Measurements from ENCODE around the gene GOLT1A.
"Not testable (repeated sequence)": the region's sequence is repeated elsewhere in the genome, so short reads cannot be mapped to it uniquely, and the experiment has no call there.

GOLT1A gene

DNA sequence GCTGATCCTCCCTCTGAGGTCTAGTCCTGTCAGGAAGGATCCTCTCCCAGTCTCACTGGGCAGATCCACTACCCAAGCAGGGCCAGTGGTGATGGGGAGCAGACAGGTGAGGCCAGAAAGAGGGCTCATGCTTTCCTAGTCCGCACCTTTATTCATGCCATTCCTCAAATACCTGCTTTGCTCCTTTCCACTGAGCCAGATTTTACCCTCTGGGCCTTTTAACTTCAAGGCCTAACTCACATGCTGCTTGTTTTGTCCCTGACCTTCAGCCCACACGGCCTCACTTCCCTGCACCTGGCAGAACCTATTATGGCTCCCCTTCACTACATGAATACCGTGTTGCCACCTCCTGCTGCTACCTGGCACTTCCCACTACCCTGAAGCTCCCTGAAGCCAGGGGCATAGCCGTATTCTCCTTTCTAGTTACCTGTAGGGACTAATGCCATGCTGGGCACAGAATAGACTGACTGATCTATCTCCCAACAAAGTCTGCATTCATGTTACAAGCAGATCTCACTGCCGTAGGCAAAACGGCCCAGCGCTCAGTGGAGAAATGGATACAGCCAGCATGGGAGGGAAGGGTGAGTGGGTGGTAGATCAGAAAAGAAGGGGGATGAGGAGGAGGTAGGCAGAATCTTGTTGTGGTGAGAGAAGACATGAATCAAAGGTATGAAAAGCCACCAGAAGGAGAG, 36.1 kb upstream of the GOLT1A start:
- no peak for DNase-seq (ENCODE audit: low read depth in 1 of 2, low spot score in 1 of 2)

DNA sequence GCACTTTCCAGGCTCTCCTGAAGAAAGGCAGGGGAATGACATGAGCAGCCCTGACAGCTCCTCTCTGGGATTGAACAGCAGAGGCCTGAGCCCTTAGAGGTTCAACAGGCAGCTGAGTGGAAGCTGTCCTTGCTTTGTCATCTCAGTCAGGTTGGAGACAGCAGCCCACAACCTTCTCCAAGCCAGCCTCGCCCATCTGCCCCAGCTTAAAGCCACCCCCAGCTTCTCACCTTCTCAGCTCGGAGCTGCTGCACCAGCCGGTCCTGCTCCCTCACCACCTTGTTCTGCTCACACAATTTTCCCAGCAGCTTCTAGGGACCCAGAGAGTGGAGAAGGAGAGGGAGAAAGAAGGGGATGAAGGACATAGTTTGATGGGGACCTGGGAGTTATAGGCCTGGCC, 35.2 kb upstream of the GOLT1A start:
- DNase-seq (ENCODE audit: low read depth in 1 of 2, low spot score in 1 of 2) = no peak

- no peak for DNase-seq (ENCODE audit: low read depth in 1 of 2, low spot score in 1 of 2)
These were observed 33.1 kb upstream of the GOLT1A start for GRCh38 chr1:204246876-204247275.

- DNase-seq (ENCODE audit: low read depth in 1 of 2, low spot score in 1 of 2) = no peak
These were observed 29.1 kb upstream of the GOLT1A start for GRCh38 chr1:204242920-204243319.

DNA sequence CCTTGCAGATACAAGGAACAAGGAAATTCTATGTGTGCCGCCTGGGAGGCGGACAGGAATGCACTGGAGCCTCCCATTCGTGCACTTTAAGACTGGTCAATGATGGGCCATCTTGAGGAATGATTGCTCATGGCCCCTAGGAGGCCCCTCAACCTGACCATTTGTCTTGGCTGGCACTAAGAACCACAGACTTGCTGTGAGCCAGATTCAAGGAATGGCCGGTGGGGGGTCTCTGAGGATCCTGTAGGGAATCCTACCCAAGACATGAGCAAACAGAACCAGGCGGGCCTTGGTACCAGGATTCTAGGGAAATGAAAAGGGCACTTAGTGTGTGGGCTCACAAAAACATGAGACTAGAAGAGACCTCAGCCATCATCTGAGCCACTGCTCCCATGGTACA, 28.1 kb upstream of the GOLT1A start:
- no peak for DNase-seq (ENCODE audit: low read depth in 1 of 2, low spot score in 1 of 2)

DNA sequence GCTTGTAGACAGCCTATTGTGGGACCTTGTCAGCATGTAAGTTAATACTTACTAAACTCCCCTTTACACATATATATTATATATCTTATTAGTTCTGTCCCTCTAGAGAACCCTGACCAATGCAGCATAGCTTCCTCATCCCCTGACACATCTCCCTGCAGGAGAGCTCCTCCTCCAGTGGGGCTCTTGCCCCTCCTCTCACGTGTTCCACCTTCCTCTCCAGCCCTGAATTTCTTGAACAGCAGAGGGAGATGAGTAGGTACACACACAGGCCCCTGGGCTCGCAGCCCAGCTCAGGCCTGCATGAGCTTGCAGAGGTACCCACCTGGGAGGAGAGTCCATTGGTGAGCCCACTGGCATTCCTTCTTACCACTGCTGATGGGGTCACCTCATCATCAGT, 27.3 kb upstream of the GOLT1A start:
- no peak for DNase-seq (ENCODE audit: low read depth in 1 of 2, low spot score in 1 of 2)

DNA sequence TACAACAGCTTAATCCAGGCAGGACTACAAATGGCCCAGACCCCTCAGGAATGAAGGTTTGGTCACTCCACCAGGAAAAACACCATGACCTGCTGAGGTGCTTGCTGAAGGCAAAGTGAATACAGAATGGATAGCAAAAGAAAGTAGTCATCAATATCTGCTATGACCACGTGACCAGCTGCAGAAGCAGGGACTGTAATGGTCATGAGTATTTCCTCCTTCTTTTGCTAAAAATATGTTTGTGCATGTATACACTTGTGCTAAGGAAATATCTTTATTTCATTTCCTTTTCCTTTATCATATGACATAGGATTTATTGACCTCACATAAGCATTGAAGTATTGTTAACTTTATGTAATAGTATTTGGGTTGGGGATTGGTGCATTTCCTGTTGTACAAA, 26.4 kb upstream of the GOLT1A start:
- DNase-seq (ENCODE audit: low read depth in 1 of 2, low spot score in 1 of 2) = no peak

DNA sequence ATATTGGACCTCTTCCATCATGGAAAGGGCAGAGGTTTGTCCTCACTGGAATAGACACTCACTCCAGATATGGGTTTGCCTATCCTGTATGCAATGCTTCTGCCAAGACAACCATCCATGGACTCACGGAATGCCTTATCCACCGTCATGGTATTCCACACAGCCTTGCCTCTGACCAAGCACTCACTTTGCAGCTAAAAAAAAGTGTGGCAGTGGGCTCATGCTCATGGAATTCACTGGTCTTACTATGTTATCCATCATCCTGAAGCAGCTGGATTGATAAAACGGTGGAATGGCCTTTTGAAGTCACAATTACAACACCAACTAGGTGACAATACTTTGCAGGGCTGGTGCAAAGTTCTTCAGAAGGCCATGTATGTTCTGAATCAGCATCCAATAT, 25.6 kb upstream of the GOLT1A start:
- not testable (repeated sequence) for DNase-seq (ENCODE audit: low read depth in 1 of 2, low spot score in 1 of 2)

DNA sequence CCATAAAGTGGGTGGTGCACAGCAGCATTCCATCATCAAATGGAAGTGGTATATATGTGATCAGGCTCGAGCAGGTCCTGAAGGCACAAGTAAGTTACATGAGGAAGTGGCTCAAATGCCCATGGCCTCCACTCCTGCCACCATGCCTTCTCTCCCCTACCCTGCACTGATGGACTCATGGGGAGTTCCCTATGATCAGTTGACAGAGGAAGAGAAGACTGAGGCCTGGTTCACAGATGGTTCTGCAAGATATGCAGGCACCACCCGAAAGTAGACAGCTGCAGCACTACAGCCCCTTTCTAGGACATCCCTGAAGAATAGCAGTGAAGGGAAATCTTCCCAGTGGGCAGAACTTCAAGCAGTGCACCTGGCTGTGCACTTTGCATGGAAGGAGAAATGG, 24.7 kb upstream of the GOLT1A start:
- DNase-seq (ENCODE audit: low read depth in 1 of 2, low spot score in 1 of 2) = not testable (repeated sequence)

GRCh38 chr1:204237515-204237914, 23.7 kb upstream of the GOLT1A start:
- not testable (repeated sequence) for DNase-seq (ENCODE audit: low read depth in 1 of 2, low spot score in 1 of 2)

DNA sequence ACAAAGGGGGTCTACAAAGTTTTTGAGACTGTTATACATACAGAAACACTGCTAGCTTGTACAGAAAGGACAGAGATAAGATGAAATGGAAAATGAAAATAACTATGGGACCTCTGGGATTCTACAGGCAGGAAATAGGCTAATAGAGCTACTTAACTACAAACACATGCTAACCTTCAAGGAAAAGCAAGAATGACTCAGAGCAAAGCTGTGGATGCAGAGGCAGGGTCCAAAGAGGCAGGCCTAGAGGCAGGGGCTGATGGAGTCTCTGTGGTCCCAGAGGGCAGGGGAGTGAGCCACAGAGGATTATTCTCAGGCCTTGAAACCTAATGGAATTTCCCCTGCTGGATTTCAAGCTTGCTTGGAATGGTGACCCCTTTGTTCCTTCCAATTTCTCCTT, 18.7 kb upstream of the GOLT1A start:
- no peak for DNase-seq (ENCODE audit: low read depth in 1 of 2, low spot score in 1 of 2)

GRCh38 chr1:204230211-204230610, 16.4 kb upstream of the GOLT1A start:
- no peak for DNase-seq (ENCODE audit: low read depth in 1 of 2, low spot score in 1 of 2)

DNA sequence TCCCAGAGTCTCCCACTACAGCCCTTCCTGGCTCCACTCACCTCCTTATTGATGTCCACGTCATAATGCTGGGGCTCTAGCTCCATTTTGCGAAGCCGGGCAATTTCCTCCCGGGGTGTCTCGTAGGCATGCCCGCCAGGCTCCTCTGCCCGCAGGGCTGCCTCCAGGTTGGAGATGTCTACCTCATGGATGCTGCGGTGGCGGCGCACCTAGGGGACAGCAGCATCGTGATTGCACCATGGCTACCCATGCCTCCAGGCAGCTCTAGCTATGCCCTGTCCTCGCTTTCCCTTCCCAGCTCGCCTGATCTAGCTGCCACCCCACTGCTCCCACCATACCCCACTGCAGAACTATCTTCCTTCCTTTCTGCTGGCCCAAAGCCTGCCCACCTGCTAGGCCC, 15.1 kb upstream of the GOLT1A start:
- DNase-seq (ENCODE audit: low read depth in 1 of 2, low spot score in 1 of 2) = no peak

DNA sequence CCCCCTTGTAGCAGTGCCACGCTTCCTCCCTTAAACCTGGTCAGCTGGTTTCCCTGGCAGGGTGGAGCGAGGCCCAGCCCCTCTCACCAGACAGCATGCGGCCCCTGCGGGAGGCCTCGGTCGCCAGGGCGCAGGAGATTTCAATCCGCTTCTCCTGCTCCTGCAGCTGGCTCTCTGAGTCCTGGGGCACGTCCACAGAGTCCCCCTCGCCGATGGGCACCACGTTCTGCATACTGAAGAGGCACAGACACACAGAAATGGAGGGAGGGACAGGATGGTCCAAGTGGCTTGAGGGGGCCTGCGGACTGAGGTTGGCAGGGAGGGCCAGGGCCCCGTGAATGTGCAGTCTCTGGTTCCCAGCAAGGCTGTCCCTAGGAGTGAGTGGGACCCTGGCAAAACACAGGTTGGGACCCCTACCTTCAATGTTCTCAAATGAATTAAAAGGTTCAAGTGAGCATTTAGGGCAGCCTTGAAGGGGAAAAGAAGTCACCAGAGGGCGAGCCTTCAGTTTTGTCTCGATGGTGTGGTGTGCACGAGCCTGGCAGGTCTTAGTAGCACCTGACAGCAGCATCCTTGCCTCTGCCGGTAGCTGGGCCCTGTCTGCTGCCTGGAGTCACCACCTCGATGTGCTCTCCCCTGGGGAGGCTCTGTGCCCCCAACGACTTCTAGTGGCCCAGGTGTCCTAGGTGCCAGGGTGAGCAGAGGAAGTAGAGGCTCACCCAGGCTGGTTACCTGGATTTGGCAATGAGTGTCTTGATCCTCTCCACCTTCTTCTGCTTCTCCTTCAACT, 14.4 kb upstream of the GOLT1A start:
- DNase-seq (ENCODE audit: low read depth in 1 of 2, low spot score in 1 of 2) = no peak

DNA sequence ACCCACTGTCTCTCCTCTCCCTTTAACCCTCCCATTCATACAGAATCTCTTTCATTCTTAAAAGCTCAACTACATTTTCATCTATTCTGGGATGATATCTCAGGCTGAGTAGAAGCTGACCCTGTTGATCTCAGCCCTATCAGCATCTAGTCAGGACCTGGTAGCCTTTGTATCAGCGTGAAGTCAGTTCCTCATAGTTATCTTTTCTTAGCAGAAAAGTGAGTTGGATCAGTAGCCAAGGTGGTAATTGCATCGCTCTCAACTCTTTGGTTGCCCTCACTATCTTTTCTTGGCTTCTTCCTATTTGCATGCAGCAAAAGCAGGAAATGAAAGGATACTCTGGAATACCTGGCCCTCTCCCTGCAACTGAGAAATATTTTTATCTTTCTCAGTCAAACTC, 13.6 kb upstream of the GOLT1A start:
- no peak for DNase-seq (ENCODE audit: low read depth in 1 of 2, low spot score in 1 of 2)

DNA sequence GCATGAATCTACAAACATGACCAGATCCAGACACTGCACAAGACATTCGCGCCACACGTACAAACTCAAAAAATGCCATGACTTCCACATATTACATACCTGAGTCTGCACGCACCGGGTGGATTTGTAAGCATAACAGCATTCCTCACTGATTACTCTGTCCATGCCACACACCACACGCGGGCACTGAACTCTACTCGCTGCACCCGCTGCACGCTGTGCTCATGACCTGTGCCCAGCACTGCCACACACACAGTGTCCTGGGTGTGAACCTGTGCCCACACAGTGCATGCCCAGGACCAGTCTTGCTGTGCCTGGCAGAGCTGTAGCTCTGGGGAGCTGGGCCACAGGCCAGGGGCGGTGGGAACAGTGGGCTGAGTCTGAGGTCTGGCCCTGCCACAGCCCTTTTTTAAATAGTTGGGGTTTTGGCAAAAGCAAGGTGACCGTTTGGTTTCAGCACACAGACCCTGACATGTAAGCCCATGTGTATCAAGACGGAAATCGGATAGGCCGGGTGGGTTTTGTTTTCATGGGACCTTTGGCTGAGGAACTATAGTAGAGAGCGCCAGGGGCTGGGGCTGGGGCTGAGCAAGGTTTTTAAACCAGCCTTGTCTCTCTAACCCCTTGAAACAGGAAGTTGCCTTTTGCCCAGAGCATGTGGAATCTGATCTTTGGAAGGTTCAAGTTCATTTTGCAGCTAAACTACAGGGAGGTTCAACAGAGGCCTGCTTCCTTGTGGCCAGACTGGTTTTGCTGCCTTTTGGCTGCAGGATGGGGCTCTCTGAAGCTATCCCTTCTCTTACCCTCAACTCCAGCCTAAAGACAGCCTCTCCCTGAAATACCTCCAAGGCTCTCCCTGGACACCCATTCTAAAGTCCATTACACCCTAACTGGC, 12.3 kb upstream of the GOLT1A start:
- no peak for DNase-seq (ENCODE audit: low read depth in 1 of 2, low spot score in 1 of 2)

- no peak for DNase-seq (ENCODE audit: low read depth in 1 of 2, low spot score in 1 of 2)
These were observed 10.9 kb upstream of the GOLT1A start for GRCh38 chr1:204224655-204225054.

- DNase-seq (ENCODE audit: low read depth in 1 of 2, low spot score in 1 of 2) = no peak
These were observed 9.5 kb upstream of the GOLT1A start for GRCh38 chr1:204223129-204223860.

DNA sequence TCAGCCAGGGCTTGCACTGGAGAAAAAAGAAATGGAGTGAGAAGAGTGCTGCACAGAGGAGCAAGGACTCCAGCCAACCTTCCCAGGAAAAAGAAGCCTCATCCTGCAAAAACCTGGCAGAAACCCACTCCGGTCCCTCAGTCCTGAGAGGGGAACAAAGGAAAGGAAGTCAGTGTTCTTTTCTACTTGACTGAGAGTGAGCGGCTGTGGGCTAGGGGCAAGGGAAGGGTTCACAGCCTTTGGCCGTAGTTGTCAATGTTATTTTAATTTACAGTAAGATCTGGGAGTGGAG, 8.9 kb upstream of the GOLT1A start:
- DNase-seq (ENCODE audit: low read depth in 1 of 2, low spot score in 1 of 2) = no peak

DNA sequence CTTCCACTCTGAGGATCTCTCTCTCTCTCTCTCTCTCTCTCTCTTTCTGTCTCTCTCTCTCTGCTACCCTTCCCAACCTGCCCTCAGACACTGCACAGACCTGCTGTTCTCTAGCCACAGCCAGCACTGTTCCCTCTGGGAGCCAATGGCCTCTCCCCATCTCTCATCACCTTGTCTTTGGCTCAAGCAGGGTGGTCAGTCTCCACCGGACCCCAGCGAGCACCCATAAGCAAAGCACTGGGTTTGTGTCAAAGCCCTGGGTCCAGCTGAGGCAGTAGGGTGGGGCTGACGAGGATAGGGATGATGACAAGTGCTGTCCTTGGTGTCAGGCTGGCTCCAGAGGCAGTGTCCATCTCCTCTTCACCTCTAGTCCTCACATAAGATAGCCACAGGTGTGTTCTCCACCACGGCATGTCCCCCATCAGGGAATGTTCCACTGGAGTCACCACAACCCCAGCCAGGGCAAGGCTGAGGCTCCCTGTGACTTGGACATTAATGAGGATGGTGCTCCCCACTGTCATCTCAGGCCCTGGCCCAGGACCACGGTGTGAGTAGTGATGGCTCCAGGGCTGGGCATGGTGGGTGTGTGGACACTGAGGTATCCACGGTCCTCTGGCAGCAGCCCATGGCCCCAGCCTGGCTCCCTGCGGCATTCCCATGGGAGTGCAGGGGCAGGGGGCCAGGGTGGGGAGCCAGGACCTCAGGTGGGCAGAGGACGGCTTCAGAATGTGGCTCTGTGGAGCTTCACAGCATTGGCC, 8.4 kb upstream of the GOLT1A start:
- DNase-seq (ENCODE audit: low read depth in 1 of 2, low spot score in 1 of 2) = no peak

DNA sequence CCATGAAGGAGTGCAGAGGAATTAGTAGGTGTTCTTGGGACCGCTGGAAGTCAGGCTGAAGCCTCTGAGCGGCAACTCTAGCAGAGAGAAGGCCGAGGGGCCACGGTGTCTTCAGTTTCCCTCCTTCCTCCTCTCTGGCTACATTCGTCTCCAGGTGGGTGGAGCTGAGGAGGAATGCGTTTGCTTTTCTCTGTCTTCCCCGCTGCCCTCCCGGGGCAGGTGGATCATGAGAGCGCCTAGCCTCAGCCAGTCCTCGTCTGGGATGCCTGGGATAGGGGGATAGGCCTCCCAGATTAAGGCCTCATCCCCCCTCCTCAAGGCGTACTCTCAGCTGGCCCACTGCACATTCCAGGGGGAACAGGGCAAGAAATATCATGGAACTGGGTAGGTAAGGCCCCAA, 7.5 kb upstream of the GOLT1A start:
- DNase-seq (ENCODE audit: low read depth in 1 of 2, low spot score in 1 of 2) = no peak
